GM21529 (cell line): ENCODE results near the gene CCR3.
"Not testable (repeated sequence)": the region's sequence is repeated elsewhere in the genome, so short reads cannot be mapped to it uniquely, and the experiment has no call there.

Experiments
- ATAC-seq: cut with Tn5 transposase; IDR thresholded peaks from one replicate; pipeline ENCODE4 v1.9.1; 2021; ENCODE audit not compliant: unreplicated experiment

CCR3 gene

GRCh38 chr3:46242120-46242519 lies at the start of gene CCR3:
TSS of gene CCR3 (plus strand) at chr3:46242460. CDS start at chr3:46265159, 22,699 bp downstream.
- no peak for ATAC-seq

- ATAC-seq, result no peak
These were observed 49.3 kb upstream of the CCR3 start for GRCh38 chr3:46192939-46193338.

- no peak for ATAC-seq
These were observed 48.8 kb upstream of the CCR3 start for GRCh38 chr3:46193436-46193835.

GRCh38 chr3:46194868-46195553 lies 47.2 kb upstream of the CCR3 start:
- ATAC-seq, result no peak

- ATAC-seq, result no peak
These were observed 45.9 kb upstream of the CCR3 start for GRCh38 chr3:46196261-46196957.

- no peak for ATAC-seq
These were observed 42.0 kb upstream of the CCR3 start for GRCh38 chr3:46200211-46200610.

- no peak for ATAC-seq
These were observed 41.5 kb upstream of the CCR3 start for GRCh38 chr3:46200790-46201189.

GRCh38 chr3:46202535-46202934 lies 39.7 kb upstream of the CCR3 start:
- no peak for ATAC-seq

GRCh38 chr3:46203681-46204080 lies 38.6 kb upstream of the CCR3 start:
- ATAC-seq, result no peak

GRCh38 chr3:46205286-46205960 lies 36.8 kb upstream of the CCR3 start:
- no peak for ATAC-seq

- ATAC-seq, result no peak
These were observed 35.8 kb upstream of the CCR3 start for GRCh38 chr3:46206282-46207015.

GRCh38 chr3:46207514-46207913 lies 34.7 kb upstream of the CCR3 start:
- ATAC-seq, result not testable (repeated sequence)

GRCh38 chr3:46208167-46208704 lies 34.0 kb upstream of the CCR3 start, which contains the start of gene CCR1:
TSS of gene CCR1 (minus strand) at chr3:46208313. CDS start at chr3:46204313, 4,000 bp downstream.
- peak; percentile 71 for ATAC-seq

- no peak for ATAC-seq
These were observed 33.2 kb upstream of the CCR3 start for GRCh38 chr3:46209053-46209452.

- ATAC-seq, result no peak
These were observed 32.4 kb upstream of the CCR3 start for GRCh38 chr3:46209746-46210470.

GRCh38 chr3:46212101-46212500 lies 30.2 kb upstream of the CCR3 start:
- ATAC-seq, result no peak

- ATAC-seq, result no peak
These were observed 29.1 kb upstream of the CCR3 start for GRCh38 chr3:46213201-46213600.

- no peak for ATAC-seq
These were observed 27.4 kb upstream of the CCR3 start for GRCh38 chr3:46214751-46215352.

- ATAC-seq, result no peak
These were observed 26.3 kb upstream of the CCR3 start for GRCh38 chr3:46215810-46216414.
